GM13977 (cell line): ENCODE data around the gene CDH13.

Experiments used
- DNase-seq: peaks from one replicate; pipeline ENCODE4 v3.0.0; 2012; ENCODE audit warnings: low spot score
- in situ Hi-C: fragments of 300-500 bp; cut with MboI; formaldehyde crosslinking; loops from one replicate; pipeline ENCODE4 v1.12.0; 2022; ENCODE audit warnings: low sequenced_read_pairs, low pct_unique_long_range_greater_than_20kb, mixed read lengths, inconsistent platforms; ENCODE audit not compliant: unreplicated experiment
- TF ChIP-seq, protein P1 (sequence below): IDR thresholded peaks from 2 replicates; pipeline ENCODE4 v1.5.1; 2012; ENCODE audit warnings: mild to moderate bottlenecking, control low read depth; ENCODE audit not compliant: insufficient read depth; ENCODE audit errors: extremely low read depth, missing control alignments

CDH13 gene

DNA sequence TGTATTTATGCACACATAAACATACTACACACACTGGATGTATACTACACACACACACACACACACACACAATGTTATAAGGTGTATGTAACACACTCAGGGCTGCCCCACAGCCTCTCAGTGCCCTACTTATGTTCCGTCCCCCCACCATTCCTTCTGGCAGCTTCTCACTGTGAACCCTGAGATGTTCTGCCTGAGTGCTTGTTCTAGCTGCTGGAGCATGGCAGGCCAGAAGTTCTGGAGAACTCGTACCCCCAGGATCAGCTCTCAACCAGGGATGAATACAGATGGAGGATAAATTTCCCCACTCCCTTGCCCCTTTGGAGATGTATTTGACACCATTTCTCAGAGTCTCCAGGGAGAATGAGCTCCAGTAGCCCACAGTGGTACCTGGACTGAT is 76.4 kb downstream of the CDH13 start:
- DNase-seq: no peak
- TF ChIP-seq, protein P1, sequence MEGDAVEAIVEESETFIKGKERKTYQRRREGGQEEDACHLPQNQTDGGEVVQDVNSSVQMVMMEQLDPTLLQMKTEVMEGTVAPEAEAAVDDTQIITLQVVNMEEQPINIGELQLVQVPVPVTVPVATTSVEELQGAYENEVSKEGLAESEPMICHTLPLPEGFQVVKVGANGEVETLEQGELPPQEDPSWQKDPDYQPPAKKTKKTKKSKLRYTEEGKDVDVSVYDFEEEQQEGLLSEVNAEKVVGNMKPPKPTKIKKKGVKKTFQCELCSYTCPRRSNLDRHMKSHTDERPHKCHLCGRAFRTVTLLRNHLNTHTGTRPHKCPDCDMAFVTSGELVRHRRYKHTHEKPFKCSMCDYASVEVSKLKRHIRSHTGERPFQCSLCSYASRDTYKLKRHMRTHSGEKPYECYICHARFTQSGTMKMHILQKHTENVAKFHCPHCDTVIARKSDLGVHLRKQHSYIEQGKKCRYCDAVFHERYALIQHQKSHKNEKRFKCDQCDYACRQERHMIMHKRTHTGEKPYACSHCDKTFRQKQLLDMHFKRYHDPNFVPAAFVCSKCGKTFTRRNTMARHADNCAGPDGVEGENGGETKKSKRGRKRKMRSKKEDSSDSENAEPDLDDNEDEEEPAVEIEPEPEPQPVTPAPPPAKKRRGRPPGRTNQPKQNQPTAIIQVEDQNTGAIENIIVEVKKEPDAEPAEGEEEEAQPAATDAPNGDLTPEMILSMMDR: no peak
- in situ Hi-C loops: no loop called here

- TF ChIP-seq, protein P1: no peak
- in situ Hi-C loops: no loop called here
Measured at GRCh38 chr16:82703871-82704768, 77.4 kb downstream of the CDH13 start.

DNA sequence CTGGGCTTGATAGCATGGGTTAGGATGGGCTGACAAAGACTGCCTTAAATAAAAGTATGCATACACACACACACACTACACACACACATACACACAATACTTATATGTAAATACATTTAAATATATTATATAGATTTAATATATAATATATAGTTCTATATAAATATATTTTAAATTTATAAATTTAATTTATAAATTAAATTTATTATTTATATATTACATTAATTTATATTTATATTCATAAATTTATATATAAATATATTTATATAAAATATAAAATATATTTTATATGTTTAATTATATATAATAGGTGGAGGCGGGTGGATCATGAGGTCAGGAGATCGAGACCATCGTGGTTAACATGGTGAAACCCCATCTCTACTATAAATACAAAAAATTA is 83.2 kb downstream of the CDH13 start:
- in situ Hi-C loops: no loop called here
- TF ChIP-seq, protein P1: no peak
- DNase-seq: no peak

More at GRCh38 chr16:82703871-82704768, 77.4 kb downstream of the CDH13 start:
- no peak for DNase-seq

GRCh38 chr16:82713778-82714177 is 87.0 kb downstream of the CDH13 start:
- in situ Hi-C loops: no loop called here
- DNase-seq: no peak
- TF ChIP-seq, protein P1: no peak

GRCh38 chr16:82715160-82715559 is 88.4 kb downstream of the CDH13 start:
- no peak for DNase-seq
- in situ Hi-C loops: no loop called here
- TF ChIP-seq, protein P1: no peak

- TF ChIP-seq, protein P1: no peak
- in situ Hi-C loops: no loop called here
- DNase-seq: no peak
Measured at GRCh38 chr16:82715833-82716232, 89.1 kb downstream of the CDH13 start.
